Vagina (tissue), 2 donors: ENCODE results near the gene PPP1R15B. TPM values are rescaled to one million over a fixed set of nuclear protein-coding genes. Genes with fewer than 3 reads are reported as not detected.
A peak's percentile ranks its signal among the peaks of the same experiment; 100 is the strongest.

Experiments
- DNase-seq, 2 donors: peaks; one replicate each; pipeline ENCODE4 v3.0.0-alpha.2; 2017; ENCODE audit errors: extremely low spot score in 2 of 2
- H3K27ac ChIP-seq: fragments of 200-600 bp; sonication (generic); one replicate; pipeline ENCODE4 v1.5.1; 2019
- H3K27me3 ChIP-seq: fragments of 200-600 bp; sonication (generic); one replicate; pipeline ENCODE4 v1.5.1; 2019
- H3K36me3 ChIP-seq, 2 donors: fragments of 200-600 bp; sonication (generic); one replicate each; pipeline ENCODE4 v1.5.1; 2017 to 2019
- H3K4me1 ChIP-seq: fragments of 200-600 bp; sonication (generic); one replicate; pipeline ENCODE4 v1.5.1; 2019
- H3K4me3 ChIP-seq, 2 donors: fragments of 200-600 bp; sonication (generic); 1 replicate in 1 of 2; 2 replicates in 1 of 2; pipeline ENCODE4 v1.5.1; 2016 to 2019
- H3K9me3 ChIP-seq: fragments of 200-600 bp; sonication (generic); one replicate; pipeline ENCODE4 v1.5.1; 2019
- POLR2A ChIP-seq, 2 donors: fragments of 450-650 bp; IDR thresholded peaks; one replicate each; pipeline ENCODE4 v1.6.1; 2017; ENCODE audit warnings: antibody characterized with exemption in 2 of 2, mild to moderate bottlenecking in 2 of 2, moderate library complexity in 2 of 2
- POLR2AphosphoS5 ChIP-seq, 2 donors: sonication (generic); formaldehyde crosslinking; IDR thresholded peaks; one replicate each; pipeline ENCODE4 v1.9.0; 2017; ENCODE audit warnings: antibody characterized with exemption in 2 of 2, mild to moderate bottlenecking in 2 of 2, low read depth in 1 of 2; ENCODE audit not compliant: insufficient read depth in 1 of 2
- intact Hi-C: fragments of 100-400 bp; cut with DNase I; formaldehyde crosslinking; loops from one replicate; pipeline ENCODE4 v1.15.1; 2023
- total RNA-seq: library from RNA; depleted of rRNA; stranded (reverse); fragments of >200 nt; gene quantifications from one replicate; pipeline ENCODE4 v1.2.3, GENCODE V29; 2016
- TF ChIP-seq, protein P1 (sequence below), 3 experiments: fragments of 450-650 bp in 2 of 3; fragments of 200-600 bp in 1 of 3; sonication (generic) in 1 of 3; IDR thresholded peaks; one replicate each; pipeline ENCODE4 v1.5.1; 2017 to 2019; ENCODE audit warnings: antibody characterized with exemption in 3 of 3, mild to moderate bottlenecking in 2 of 3, moderate library complexity in 2 of 3

Gene PPP1R15B
- total RNA-seq, 1 donor from 2014 or later, result 42.0 TPM

DNA sequence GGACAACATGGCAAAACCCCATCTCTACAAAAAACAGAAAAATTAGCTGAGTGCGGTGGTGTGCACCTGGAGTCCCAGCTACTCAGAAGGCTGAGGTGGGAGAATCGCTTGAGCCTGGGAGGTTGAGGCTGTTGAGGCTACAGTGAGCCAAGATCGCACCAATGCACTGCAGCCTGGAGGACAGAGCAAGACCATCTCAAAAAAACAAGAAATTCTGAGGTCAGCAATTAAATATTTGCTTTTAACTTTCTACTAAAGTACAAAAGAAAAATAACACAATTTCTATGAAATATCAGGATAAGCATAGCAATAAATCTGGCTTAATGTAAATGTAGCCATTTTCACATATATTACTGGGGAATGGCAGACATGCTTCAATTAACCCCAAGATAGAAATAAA, 9.9 kb downstream of the PPP1R15B start:
- TF ChIP-seq, protein P1, sequence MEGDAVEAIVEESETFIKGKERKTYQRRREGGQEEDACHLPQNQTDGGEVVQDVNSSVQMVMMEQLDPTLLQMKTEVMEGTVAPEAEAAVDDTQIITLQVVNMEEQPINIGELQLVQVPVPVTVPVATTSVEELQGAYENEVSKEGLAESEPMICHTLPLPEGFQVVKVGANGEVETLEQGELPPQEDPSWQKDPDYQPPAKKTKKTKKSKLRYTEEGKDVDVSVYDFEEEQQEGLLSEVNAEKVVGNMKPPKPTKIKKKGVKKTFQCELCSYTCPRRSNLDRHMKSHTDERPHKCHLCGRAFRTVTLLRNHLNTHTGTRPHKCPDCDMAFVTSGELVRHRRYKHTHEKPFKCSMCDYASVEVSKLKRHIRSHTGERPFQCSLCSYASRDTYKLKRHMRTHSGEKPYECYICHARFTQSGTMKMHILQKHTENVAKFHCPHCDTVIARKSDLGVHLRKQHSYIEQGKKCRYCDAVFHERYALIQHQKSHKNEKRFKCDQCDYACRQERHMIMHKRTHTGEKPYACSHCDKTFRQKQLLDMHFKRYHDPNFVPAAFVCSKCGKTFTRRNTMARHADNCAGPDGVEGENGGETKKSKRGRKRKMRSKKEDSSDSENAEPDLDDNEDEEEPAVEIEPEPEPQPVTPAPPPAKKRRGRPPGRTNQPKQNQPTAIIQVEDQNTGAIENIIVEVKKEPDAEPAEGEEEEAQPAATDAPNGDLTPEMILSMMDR (IDR thresholded peaks at IDR 0.05), result no peak
- no peak for TF ChIP-seq POLR2AphosphoS5 (IDR thresholded peaks at IDR 0.05; ENCODE audit: insufficient read depth in 1 of 2, low read depth in 1 of 2)
- TF ChIP-seq POLR2A (IDR thresholded peaks at IDR 0.05), result no peak
- H3K27me3 ChIP-seq, result no peaks in the 10 kb centered on the region
- intact Hi-C loops, result no loop called here
- DNase-seq, result peak in 1 of 2 donors; percentile 22
- H3K4me3 ChIP-seq, result no peak overlapping the region
- H3K9me3 ChIP-seq, result no peaks in the 10 kb centered on the region
- H3K27ac ChIP-seq, result no peak overlapping the region
- peaks cover 0 to 48% of the 10 kb centered on the region in 2 donors for H3K36me3 ChIP-seq
- H3K4me1 ChIP-seq, result peaks cover 23% of the 10 kb centered on the region

DNA sequence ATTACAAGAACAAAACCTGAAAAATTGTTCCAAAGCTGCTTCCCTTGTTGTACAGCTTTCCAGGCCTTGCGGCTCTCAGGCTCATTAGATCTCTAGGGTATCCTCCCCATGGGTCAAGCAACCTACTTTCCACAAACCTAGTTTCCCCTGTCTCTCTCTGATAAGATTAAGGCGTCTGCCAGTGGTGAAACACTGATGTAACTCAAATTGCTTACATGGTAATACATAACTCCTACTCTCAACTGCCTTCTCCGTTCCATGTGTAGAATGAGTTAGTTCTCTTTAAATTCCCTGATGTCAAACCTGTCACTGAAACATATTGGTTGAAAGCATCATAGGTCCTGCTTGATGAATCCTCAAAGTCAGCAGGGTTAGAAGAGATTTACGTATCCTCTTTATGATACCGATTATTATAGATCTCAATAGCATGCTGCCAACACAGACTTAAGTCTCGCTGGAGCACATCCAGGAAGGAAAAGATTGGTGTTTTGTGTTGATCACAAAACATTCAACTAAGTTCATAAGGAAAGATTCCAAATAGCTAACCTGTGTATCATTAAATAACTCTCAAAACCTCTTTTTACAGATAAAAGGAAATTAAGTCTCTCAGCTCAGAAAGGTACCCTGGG, 10.6 kb downstream of the PPP1R15B start:
- Histone ChIP-seq H3K4me1 (peaks cover 16% of the 10 kb centered on the region), H3K27me3 (no peaks in the 10 kb centered on the region), H3K9me3 (no peaks in the 10 kb centered on the region), H3K27ac (no peak overlapping the region), H3K4me3 (no peak overlapping the region), H3K36me3 (peaks cover 0 to 48% of the 10 kb centered on the region in 2 donors)
- intact Hi-C loops, result no loop called here
- TF ChIP-seq, protein P1 (IDR thresholded peaks at IDR 0.05), result no peak
- TF ChIP-seq POLR2AphosphoS5 (IDR thresholded peaks at IDR 0.05; ENCODE audit: insufficient read depth in 1 of 2, low read depth in 1 of 2), result no peak
- TF ChIP-seq POLR2A (IDR thresholded peaks at IDR 0.05), result no peak
- DNase-seq, result peak in 1 of 2 donors; percentile 20

DNA sequence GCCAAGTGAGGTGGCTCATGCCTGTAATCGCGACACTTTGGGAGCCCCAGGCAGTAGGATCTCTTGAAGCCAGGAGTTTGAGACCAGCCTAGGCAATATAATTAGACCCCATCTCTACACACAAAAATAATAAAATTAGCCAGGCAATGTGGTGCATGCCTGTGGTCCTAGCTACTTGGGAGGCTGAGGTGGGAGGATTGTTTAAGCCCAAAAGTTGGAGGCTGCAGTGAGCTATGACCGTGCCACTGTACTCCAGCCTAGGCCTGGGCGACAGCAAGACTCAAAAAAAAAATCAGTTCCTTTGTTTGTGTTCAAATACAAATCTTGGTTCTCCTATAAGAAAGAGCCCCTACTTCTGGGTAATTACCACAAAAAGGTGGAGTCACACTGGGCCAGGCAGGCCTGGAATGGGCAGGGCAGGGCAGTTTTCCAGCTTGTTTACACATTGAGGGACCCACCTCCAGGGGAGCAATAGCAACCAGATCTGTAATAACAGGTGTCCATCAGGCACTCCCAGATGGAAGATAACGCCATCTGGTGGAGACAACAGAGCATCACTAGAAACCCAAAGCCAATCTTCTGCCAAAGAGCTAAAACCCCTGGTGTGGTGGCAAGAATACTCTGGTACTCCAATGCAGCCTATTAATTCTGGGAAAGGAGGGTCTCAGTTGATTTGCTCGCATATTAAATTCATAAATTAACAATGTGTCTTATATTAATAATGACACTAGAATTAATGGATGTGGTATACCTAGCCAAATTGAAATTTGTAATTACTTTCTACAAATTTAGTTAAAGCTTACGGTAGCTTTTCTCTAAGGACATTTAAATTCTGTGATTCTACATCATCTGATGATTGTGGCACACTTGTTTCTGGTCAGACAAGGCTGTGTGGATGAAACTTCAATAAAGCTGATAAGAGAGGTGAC, 13.2 kb downstream of the PPP1R15B start:
- H3K27ac ChIP-seq, result no peak overlapping the region
- intact Hi-C loops, result no loop called here
- H3K4me3 ChIP-seq, result no peak overlapping the region
- H3K9me3 ChIP-seq, result no peaks in the 10 kb centered on the region
- no peaks in the 10 kb centered on the region for H3K4me1 ChIP-seq
- TF ChIP-seq, protein P1 (IDR thresholded peaks at IDR 0.05), result peak; percentile 39 to 56 (median 51)
- peak in 1 of 2 donors; percentile 49 for TF ChIP-seq POLR2AphosphoS5 (IDR thresholded peaks at IDR 0.05; ENCODE audit: insufficient read depth in 1 of 2, low read depth in 1 of 2)
- no peak for TF ChIP-seq POLR2A (IDR thresholded peaks at IDR 0.05)
- no peaks in the 10 kb centered on the region for H3K27me3 ChIP-seq
- peaks cover 0 to 23% of the 10 kb centered on the region in 2 donors for H3K36me3 ChIP-seq
- DNase-seq, result peak in 1 of 2 donors; percentile 79

DNA sequence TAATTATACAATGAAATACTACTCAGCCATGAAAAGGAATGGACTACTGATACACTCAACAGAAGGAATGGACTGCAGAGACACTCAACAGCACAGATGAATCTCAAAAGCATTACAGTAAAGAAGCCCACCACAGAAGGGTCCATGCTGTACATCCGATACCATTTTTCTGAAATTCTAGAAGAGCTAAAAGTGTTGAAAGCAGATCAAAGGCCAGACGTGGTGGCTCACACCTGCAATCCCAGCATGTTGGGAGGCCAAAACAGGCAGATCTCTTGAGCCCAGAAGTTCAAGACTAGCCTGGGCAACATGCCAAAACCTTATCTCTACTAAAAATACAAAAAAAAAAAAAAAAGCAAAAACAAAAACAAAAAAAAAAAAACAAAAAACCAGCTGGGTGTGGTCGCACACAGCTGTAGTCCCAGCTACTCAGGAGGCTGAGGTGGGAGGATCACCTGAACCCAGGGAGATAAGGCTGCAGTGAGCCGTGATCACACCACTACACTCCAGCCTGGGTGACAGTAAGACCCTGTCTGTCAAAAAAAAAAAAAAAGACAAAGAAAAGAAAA, 15.5 kb downstream of the PPP1R15B start:
- DNase-seq, result peak in 1 of 2 donors; percentile 22

More for the DNA sequence above, 15.5 kb downstream of the PPP1R15B start:
- Histone ChIP-seq H3K36me3 (peaks cover 0 to 16% of the 10 kb centered on the region in 2 donors), H3K27ac (no peak overlapping the region), H3K4me1 (no peaks in the 10 kb centered on the region), H3K4me3 (no peak overlapping the region), H3K27me3 (no peaks in the 10 kb centered on the region), H3K9me3 (no peaks in the 10 kb centered on the region)
- TF ChIP-seq POLR2AphosphoS5 (IDR thresholded peaks at IDR 0.05; ENCODE audit: insufficient read depth in 1 of 2, low read depth in 1 of 2), result no peak
- TF ChIP-seq, protein P1 (IDR thresholded peaks at IDR 0.05), result no peak
- TF ChIP-seq POLR2A (IDR thresholded peaks at IDR 0.05), result no peak
- intact Hi-C loops, result no loop called here
